HepG2 (cell line): ENCODE data around the gene PLRG1. TPM values are rescaled to one million over a fixed set of nuclear protein-coding genes. Genes with fewer than 3 reads are reported as not detected.

ENCODE experiments used
- DMTF1 ChIP-seq: sonication (generic); formaldehyde crosslinking; IDR thresholded peaks from 2 replicates; pipeline ENCODE4 v1.4.0; 2020; ENCODE audit warnings: mild to moderate bottlenecking, missing genetic modification reagents
- GPBP1L1 ChIP-seq: sonication (generic); formaldehyde crosslinking; IDR thresholded peaks from 2 replicates; pipeline ENCODE4 v1.5.0; 2020; ENCODE audit warnings: mild to moderate bottlenecking, missing genetic modification reagents
- IRF1 ChIP-seq: sonication (generic); formaldehyde crosslinking; IDR thresholded peaks from 2 replicates; pipeline ENCODE4 v1.4.0; 2020; ENCODE audit warnings: low read depth, mild to moderate bottlenecking, missing genetic modification reagents
- MTA3 ChIP-seq: sonication (generic); formaldehyde crosslinking; IDR thresholded peaks from 2 replicates; pipeline ENCODE4 v1.4.0; 2020; ENCODE audit warnings: missing genetic modification reagents
- POLR2AphosphoS5 ChIP-seq: IDR thresholded peaks from 2 replicates; pipeline ENCODE4 v1.6.1; 2012; ENCODE audit warnings: low read depth, low read length
- RXRA ChIP-seq: sonication (generic); formaldehyde crosslinking; IDR thresholded peaks from 2 replicates; pipeline ENCODE4 v1.5.1; 2020; ENCODE audit warnings: missing genetic modification reagents
- SIX1 ChIP-seq: sonication (generic); formaldehyde crosslinking; IDR thresholded peaks from 2 replicates; pipeline ENCODE4 v1.4.0; 2020; ENCODE audit warnings: missing genetic modification reagents, borderline replicate concordance
- SIX4 ChIP-seq: sonication (generic); formaldehyde crosslinking; IDR thresholded peaks from 2 replicates; pipeline ENCODE4 v1.4.0; 2020; ENCODE audit warnings: missing genetic modification reagents
- SKIL ChIP-seq: sonication (generic); formaldehyde crosslinking; IDR thresholded peaks from 2 replicates; pipeline ENCODE4 v1.8.0; 2022; ENCODE audit warnings: missing genetic modification reagents, mild to moderate bottlenecking, moderate library complexity, borderline replicate concordance
- SSRP1 ChIP-seq: IDR thresholded peaks from 2 replicates; pipeline ENCODE4 v1.6.1; 2016; ENCODE audit warnings: control low read depth
- UBTF ChIP-seq: sonication (generic); formaldehyde crosslinking; IDR thresholded peaks from 2 replicates; pipeline ENCODE4 v1.4.0; 2020; ENCODE audit warnings: mild to moderate bottlenecking, missing genetic modification reagents
- ZBTB25 ChIP-seq: IDR thresholded peaks from 2 replicates; pipeline ENCODE4 v1.6.1; 2018; ENCODE audit warnings: missing genetic modification reagents
- ZC3H13 ChIP-seq: sonication (generic); formaldehyde crosslinking; IDR thresholded peaks from 2 replicates; pipeline ENCODE4 v1.8.1; 2023; ENCODE audit warnings: mild to moderate bottlenecking, missing genetic modification reagents, moderate library complexity
- ZNF280B ChIP-seq: sonication (generic); formaldehyde crosslinking; IDR thresholded peaks from 2 replicates; pipeline ENCODE4 v1.5.0; 2020; ENCODE audit warnings: missing genetic modification reagents, mild to moderate bottlenecking, borderline replicate concordance
- ZNF350 ChIP-seq: sonication (generic); formaldehyde crosslinking; IDR thresholded peaks from 2 replicates; pipeline ENCODE4 v1.4.0; 2020; ENCODE audit warnings: mild to moderate bottlenecking, low read depth, missing genetic modification reagents, borderline replicate concordance
- ZNF761 ChIP-seq: sonication (generic); formaldehyde crosslinking; conservative IDR thresholded peaks from 2 replicates; pipeline ENCODE4 v1.4.0; 2020; ENCODE audit warnings: mild to moderate bottlenecking, missing genetic modification reagents
- polyA plus RNA-seq, 8 experiments: library from polyadenylated mRNA; depleted of rRNA in 3 of 8; stranded (reverse) in 7 of 8; unstranded in 1 of 8; fragments of >200 nt; fragmentation: Illumina TruSeq in 4 of 8; extraction: Trizol in 4 of 8; gene quantifications; 2 replicates each; pipeline versions ENCODE4 v1.2.1 to v1.2.3, GENCODE V29; 2011 to 2016; ENCODE audit warnings: low read depth in 4 of 8, missing spikeins in 1 of 8, mixed read lengths in 1 of 8; ENCODE audit not compliant: insufficient read depth in 1 of 8
- total RNA-seq, 5 experiments: library from RNA; depleted of rRNA; stranded (reverse); fragments of >200 nt; fragmentation: Illumina TruSeq; extraction: Trizol; gene quantifications; 2 replicates each; pipeline ENCODE4 v1.2.3, GENCODE V29; 2016; ENCODE audit warnings: low read depth in 1 of 5

PLRG1 gene
- total and polyA plus RNA-seq, 2 of the 13 experiments (the other 11 are each of a cell fraction or from before 2014, with no cell fraction given): 77.3 to 110 TPM

- TF ChIP-seq DMTF1 (no peak), SIX1 (peak; percentile 97), ZNF350 (CRISPR knock-in tag) (no peak), POLR2AphosphoS5 (no peak), UBTF (CRISPR knock-in tag) (no peak), GPBP1L1 (no peak), SIX4 (peak; percentile 98), ZC3H13 (CRISPR knock-in tag) (no peak), MTA3 (CRISPR knock-in tag) (no peak), SSRP1 (CRISPR knock-in tag) (no peak), ZNF280B (no peak), ZBTB25 (CRISPR knock-in tag) (peak; percentile 43; the same call in 1 of the 2 replicates), SKIL (CRISPR knock-in tag) (peak; percentile 78; the same call in 1 of the 2 replicates), ZNF761 (CRISPR knock-in tag) (no peak), IRF1 (no peak), RXRA (CRISPR knock-in tag) (peak; percentile 74; the same call in 1 of the 2 replicates)
Measured at GRCh38 chr4:154577324-154577723, 27.1 kb upstream of the PLRG1 start (continued).
